Subcutaneous adipose tissue (tissue), 4 donors: ENCODE measurements around the gene MYO16. TPM values are rescaled to one million over a fixed set of nuclear protein-coding genes. Genes with fewer than 3 reads are reported as not detected.

Experiments
- CTCF ChIP-seq: fragments of 450-650 bp; IDR thresholded peaks from one replicate; pipeline ENCODE4 v1.5.1; 2016; ENCODE audit warnings: low read depth, mild to moderate bottlenecking, control low read depth, antibody characterized with exemption, moderate library complexity
- total RNA-seq, 4 donors: library from RNA; depleted of rRNA; stranded (reverse); fragments of >200 nt; gene quantifications; one replicate each; pipeline ENCODE4 v1.1.0, GENCODE V29; 2016

MYO16 gene
- total RNA-seq, 4 donors from 2014 or later, result 0.44 to 1.1 (median 0.58) TPM

- TF ChIP-seq CTCF, result no peak
Measured at GRCh38 chr13:108629988-108630387, 577 bp downstream of the MYO16 start.

GRCh38 chr13:108632649-108633167, 3.3 kb downstream of the MYO16 start:
- TF ChIP-seq CTCF, result no peak

- TF ChIP-seq CTCF, result no peak
Measured at GRCh38 chr13:108638901-108639300, 9.5 kb downstream of the MYO16 start.

GRCh38 chr13:108643646-108644353, 14.4 kb downstream of the MYO16 start:
- TF ChIP-seq CTCF, result no peak

- TF ChIP-seq CTCF, result no peak
Measured at GRCh38 chr13:108645376-108645775, 16.0 kb downstream of the MYO16 start.

- TF ChIP-seq CTCF, result no peak
Measured at GRCh38 chr13:108650271-108650670, 20.9 kb downstream of the MYO16 start.

GRCh38 chr13:108656742-108657141, 27.3 kb downstream of the MYO16 start:
- no peak for TF ChIP-seq CTCF
